ENCODE measurements around the gene USP6NL.

DNA sequence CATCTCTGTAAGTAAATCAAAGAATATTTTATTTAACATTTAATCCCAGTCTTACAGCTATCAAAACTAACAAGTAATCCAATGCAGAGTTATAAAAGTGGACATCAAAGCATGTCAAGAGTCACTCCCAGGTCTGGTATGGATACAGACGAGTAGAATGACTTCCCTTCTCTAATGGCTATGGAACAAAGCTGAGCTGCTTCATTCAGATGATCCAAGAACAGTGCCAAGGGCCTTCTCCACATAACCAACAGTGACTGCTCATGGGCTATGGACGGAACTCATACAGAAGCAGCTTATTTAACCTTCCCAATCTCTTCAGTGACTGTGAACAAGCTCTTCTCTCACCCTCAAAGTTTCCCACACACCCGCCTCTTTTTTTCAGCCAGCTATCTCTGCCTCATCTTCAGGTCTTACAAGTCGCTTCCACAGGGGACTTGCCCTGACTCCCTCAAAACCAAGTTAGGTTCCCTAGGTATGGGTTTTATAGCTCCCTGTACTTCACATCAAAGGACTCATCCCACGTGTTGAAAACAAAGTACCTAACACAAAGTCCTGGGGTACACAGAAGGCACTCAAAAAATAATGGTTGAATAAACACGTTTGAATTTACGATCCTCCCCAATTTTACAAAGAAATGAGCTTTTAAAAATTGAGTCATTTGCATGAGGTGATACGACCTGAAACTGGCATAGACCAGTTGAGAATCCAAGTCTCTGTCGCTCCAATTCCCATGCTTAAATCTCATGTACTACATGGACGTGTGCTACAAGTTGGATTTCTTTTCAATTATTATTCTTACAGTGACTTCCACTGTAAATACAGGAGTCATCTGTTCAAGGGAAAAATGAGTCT is 3.1 kb downstream of the USP6NL start:
- TF ChIP-seq, protein P1, sequence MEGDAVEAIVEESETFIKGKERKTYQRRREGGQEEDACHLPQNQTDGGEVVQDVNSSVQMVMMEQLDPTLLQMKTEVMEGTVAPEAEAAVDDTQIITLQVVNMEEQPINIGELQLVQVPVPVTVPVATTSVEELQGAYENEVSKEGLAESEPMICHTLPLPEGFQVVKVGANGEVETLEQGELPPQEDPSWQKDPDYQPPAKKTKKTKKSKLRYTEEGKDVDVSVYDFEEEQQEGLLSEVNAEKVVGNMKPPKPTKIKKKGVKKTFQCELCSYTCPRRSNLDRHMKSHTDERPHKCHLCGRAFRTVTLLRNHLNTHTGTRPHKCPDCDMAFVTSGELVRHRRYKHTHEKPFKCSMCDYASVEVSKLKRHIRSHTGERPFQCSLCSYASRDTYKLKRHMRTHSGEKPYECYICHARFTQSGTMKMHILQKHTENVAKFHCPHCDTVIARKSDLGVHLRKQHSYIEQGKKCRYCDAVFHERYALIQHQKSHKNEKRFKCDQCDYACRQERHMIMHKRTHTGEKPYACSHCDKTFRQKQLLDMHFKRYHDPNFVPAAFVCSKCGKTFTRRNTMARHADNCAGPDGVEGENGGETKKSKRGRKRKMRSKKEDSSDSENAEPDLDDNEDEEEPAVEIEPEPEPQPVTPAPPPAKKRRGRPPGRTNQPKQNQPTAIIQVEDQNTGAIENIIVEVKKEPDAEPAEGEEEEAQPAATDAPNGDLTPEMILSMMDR (IDR thresholded peaks at IDR 0.05): no peak
- TF ChIP-seq POLR2A (IDR thresholded peaks at IDR 0.05): no peak

All from uterus (tissue), 2 donors.